HepG2 (cell line): Measurements from ENCODE around the gene SREBF1. TPM values are rescaled to one million over a fixed set of nuclear protein-coding genes. Genes with fewer than 3 reads are reported as not detected.

Experiments used
- AFF4 ChIP-seq: sonication (generic); formaldehyde crosslinking; IDR thresholded peaks from 2 replicates; pipeline ENCODE4 v1.4.0; 2020; ENCODE audit warnings: missing genetic modification reagents
- AHR ChIP-seq: IDR thresholded peaks from 2 replicates; pipeline ENCODE4 v1.6.1; 2018; ENCODE audit warnings: missing genetic modification reagents, missing compliant biosample characterization
- ARNT2 ChIP-seq: sonication (generic); formaldehyde crosslinking; IDR thresholded peaks from 2 replicates; pipeline ENCODE4 v1.8.0; 2022; ENCODE audit warnings: mild to moderate bottlenecking, low read depth, missing genetic modification reagents, moderate library complexity
- CENPT ChIP-seq: sonication (generic); formaldehyde crosslinking; IDR thresholded peaks from 2 replicates; pipeline ENCODE4 v1.8.0; 2022; ENCODE audit warnings: low read depth, mild to moderate bottlenecking, moderate library complexity, missing genetic modification reagents
- GATAD1 ChIP-seq: IDR thresholded peaks from 2 replicates; pipeline ENCODE4 v1.6.1; 2016; ENCODE audit warnings: missing genetic modification reagents, missing compliant biosample characterization
- MXI1 ChIP-seq: IDR thresholded peaks from 3 replicates; pipeline ENCODE4 v1.6.1; 2012; ENCODE audit warnings: low read depth, low read length, inconsistent platforms, borderline replicate concordance
- PRDM4 ChIP-seq: sonication (generic); formaldehyde crosslinking; IDR thresholded peaks from 2 replicates; pipeline ENCODE4 v1.9.0; 2021; ENCODE audit warnings: missing genetic modification reagents, borderline replicate concordance
- ZNF816 ChIP-seq: sonication (generic); formaldehyde crosslinking; IDR thresholded peaks from 2 replicates; pipeline ENCODE4 v1.8.0; 2022; ENCODE audit warnings: missing genetic modification reagents, mild to moderate bottlenecking, borderline replicate concordance
- polyA plus RNA-seq, 8 experiments: library from polyadenylated mRNA; depleted of rRNA in 3 of 8; stranded (reverse) in 7 of 8; unstranded in 1 of 8; fragments of >200 nt; fragmentation: Illumina TruSeq in 4 of 8; extraction: Trizol in 4 of 8; gene quantifications; 2 replicates each; pipeline versions ENCODE4 v1.2.1 to v1.2.3, GENCODE V29; 2011 to 2016; ENCODE audit warnings: low read depth in 4 of 8, missing spikeins in 1 of 8, mixed read lengths in 1 of 8; ENCODE audit not compliant: insufficient read depth in 1 of 8
- total RNA-seq, 5 experiments: library from RNA; depleted of rRNA; stranded (reverse); fragments of >200 nt; fragmentation: Illumina TruSeq; extraction: Trizol; gene quantifications; 2 replicates each; pipeline ENCODE4 v1.2.3, GENCODE V29; 2016; ENCODE audit warnings: low read depth in 1 of 5
- TF ChIP-seq, protein P1 (sequence below), 2 experiments: sonication (generic) in 1 of 2; formaldehyde crosslinking in 1 of 2; IDR thresholded peaks; 2 replicates each; pipeline versions ENCODE4 v1.6.1 to v1.9.0; 2014 to 2022; ENCODE audit warnings: antibody characterized with exemption in 1 of 2, borderline replicate concordance in 1 of 2, inconsistent platforms in 1 of 2, low read depth in 1 of 2, missing genetic modification reagents in 1 of 2
- TF ChIP-seq, protein P2 (sequence below): sonication (generic); formaldehyde crosslinking; IDR thresholded peaks from 2 replicates; pipeline ENCODE4 v1.9.0; 2022; ENCODE audit warnings: low read depth, missing genetic modification reagents

Gene SREBF1
- total and polyA plus RNA-seq, 2 of the 13 experiments (the other 11 are each of a cell fraction or from before 2014, with no cell fraction given): 34.3 to 38.0 TPM

DNA sequence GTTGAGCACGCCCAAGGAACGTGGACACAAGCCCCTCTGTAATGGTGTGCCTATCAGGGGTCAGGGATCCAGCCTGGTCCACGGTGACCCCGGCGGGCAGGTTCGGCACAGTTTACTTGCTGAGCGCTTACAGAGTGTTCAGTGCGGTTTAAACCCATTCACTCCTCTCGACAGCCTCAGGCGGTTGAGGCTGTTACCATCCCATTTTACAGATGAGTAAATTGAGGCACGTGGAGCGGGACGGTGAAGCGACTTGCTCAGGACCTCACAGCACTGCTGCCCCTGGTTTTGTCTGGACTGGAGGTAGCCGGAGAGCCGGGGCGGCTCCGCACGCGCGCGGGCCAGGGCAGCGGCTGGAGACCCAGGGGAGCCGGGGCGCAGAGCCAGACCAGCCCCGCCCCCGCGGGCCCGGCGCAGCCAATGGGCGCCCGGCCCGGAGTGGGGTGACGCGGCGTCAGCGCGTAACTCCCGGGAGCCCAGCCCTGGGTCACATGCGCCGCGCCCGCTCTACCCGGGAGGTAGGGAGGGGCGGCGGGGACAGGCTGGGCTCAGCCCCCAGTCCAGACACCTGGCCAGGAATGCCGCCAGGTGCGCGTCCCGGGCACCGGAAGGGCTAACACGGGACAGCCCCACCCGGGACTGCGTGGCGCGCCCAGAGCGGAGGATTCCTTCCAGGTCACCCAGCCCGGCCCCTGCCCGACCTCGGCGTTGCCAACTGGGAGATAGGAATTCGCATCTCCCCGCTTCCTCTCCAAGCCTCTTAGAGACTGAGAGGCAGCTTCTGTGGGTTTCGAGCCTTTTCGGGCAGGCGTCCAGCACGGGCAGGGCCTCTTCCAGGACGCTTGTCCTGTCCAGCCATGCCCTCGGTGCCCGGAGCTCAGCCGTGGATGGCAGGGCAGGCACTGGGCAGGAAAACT, 3.3 kb upstream of the SREBF1 start (continued):
- TF ChIP-seq, protein P1, sequence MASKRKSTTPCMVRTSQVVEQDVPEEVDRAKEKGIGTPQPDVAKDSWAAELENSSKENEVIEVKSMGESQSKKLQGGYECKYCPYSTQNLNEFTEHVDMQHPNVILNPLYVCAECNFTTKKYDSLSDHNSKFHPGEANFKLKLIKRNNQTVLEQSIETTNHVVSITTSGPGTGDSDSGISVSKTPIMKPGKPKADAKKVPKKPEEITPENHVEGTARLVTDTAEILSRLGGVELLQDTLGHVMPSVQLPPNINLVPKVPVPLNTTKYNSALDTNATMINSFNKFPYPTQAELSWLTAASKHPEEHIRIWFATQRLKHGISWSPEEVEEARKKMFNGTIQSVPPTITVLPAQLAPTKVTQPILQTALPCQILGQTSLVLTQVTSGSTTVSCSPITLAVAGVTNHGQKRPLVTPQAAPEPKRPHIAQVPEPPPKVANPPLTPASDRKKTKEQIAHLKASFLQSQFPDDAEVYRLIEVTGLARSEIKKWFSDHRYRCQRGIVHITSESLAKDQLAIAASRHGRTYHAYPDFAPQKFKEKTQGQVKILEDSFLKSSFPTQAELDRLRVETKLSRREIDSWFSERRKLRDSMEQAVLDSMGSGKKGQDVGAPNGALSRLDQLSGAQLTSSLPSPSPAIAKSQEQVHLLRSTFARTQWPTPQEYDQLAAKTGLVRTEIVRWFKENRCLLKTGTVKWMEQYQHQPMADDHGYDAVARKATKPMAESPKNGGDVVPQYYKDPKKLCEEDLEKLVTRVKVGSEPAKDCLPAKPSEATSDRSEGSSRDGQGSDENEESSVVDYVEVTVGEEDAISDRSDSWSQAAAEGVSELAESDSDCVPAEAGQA (IDR thresholded peaks at IDR 0.05; ENCODE audit: low read depth): no peak; the same call in 1 of the 2 replicates
- TF ChIP-seq, protein P1 (CRISPR knock-in tag; IDR thresholded peaks at IDR 0.05; ENCODE audit: borderline replicate concordance): peak; percentile 54; the same call in 1 of the 2 replicates
- 0 out of 2 replicates have a peak, but pooled peaks have one; percentile 24 for TF ChIP-seq AHR (CRISPR knock-in tag)
- TF ChIP-seq, protein P2, sequence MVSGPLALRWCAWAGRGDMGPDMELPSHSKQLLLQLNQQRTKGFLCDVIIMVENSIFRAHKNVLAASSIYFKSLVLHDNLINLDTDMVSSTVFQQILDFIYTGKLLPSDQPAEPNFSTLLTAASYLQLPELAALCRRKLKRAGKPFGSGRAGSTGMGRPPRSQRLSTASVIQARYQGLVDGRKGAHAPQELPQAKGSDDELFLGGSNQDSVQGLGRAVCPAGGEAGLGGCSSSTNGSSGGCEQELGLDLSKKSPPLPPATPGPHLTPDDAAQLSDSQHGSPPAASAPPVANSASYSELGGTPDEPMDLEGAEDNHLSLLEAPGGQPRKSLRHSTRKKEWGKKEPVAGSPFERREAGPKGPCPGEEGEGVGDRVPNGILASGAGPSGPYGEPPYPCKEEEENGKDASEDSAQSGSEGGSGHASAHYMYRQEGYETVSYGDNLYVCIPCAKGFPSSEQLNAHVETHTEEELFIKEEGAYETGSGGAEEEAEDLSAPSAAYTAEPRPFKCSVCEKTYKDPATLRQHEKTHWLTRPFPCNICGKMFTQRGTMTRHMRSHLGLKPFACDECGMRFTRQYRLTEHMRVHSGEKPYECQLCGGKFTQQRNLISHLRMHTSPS (CRISPR knock-in tag): peak; percentile 86
- peak; percentile 81 for TF ChIP-seq AFF4 (CRISPR knock-in tag)
- TF ChIP-seq CENPT (CRISPR knock-in tag): peak; percentile 71; the same call in 1 of the 2 replicates
- no peak for TF ChIP-seq ZNF816 (CRISPR knock-in tag)
- no peak for TF ChIP-seq PRDM4
- peak; percentile 26; the same call in 1 of the 2 replicates for TF ChIP-seq ARNT2 (CRISPR knock-in tag)
- peak; percentile 86; the same call in 1 of the 3 replicates for TF ChIP-seq MXI1
- TF ChIP-seq GATAD1 (CRISPR knock-in tag): peak; percentile 45
